K562 (cell line): ENCODE results near the gene DHDDS. TPM values are rescaled to one million over a fixed set of nuclear protein-coding genes. Genes with fewer than 3 reads are reported as not detected.

Experiments used
- HMG20B ChIP-seq: fragments of 250-450 bp; sonication (Bioruptor Pico); IDR thresholded peaks from 2 replicates; pipeline ENCODE4 v1.5.0; 2021; ENCODE audit warnings: mild to moderate bottlenecking
- KDM4B ChIP-seq, 2 experiments: fragments of 450-650 bp in 1 of 2; sonication (generic) in 1 of 2; IDR thresholded peaks; 2 replicates each; pipeline ENCODE4 v1.6.1; 2016 to 2017; ENCODE audit warnings: borderline replicate concordance in 2 of 2, antibody characterized with exemption in 1 of 2, low read depth in 1 of 2, mild to moderate bottlenecking in 1 of 2
- KLF16 ChIP-seq: IDR thresholded peaks from 2 replicates; pipeline ENCODE4 v1.6.1; 2016; ENCODE audit warnings: antibody characterized with exemption
- PHF21A ChIP-seq: fragments of 450-650 bp; IDR thresholded peaks from 2 replicates; pipeline ENCODE4 v1.6.1; 2017; ENCODE audit warnings: low read depth, borderline replicate concordance
- RBM14 ChIP-seq: fragments of 200-400 bp; formaldehyde crosslinking; IDR thresholded peaks from 2 replicates; pipeline ENCODE4 v1.6.1; 2018; ENCODE audit warnings: low read depth, mild to moderate bottlenecking, low read length, moderate library complexity, borderline replicate concordance; ENCODE audit not compliant: insufficient read depth
- RBM17 ChIP-seq: fragments of 200-400 bp; formaldehyde crosslinking; IDR thresholded peaks from 2 replicates; pipeline ENCODE4 v1.6.1; 2017; ENCODE audit warnings: low read depth, mild to moderate bottlenecking, low read length, borderline replicate concordance
- polyA plus RNA-seq, 8 experiments: library from polyadenylated mRNA; depleted of rRNA in 4 of 8; stranded (reverse) in 5 of 8; unstranded in 3 of 8; fragments of >200 nt; fragmentation: Nextera tagmentation in 2 of 8; fragmentation: Illumina TruSeq in 1 of 8; extraction: Ambion mirVana in 2 of 8; extraction: Trizol in 1 of 8; gene quantifications; 2 replicates each; pipeline versions ENCODE4 v1.2.1 to v1.2.3, GENCODE V29; 2011 to 2014; ENCODE audit warnings: inconsistent platforms in 1 of 8, missing spikeins in 1 of 8
- total RNA-seq, 7 experiments: library from RNA; depleted of rRNA in 6 of 7; stranded (reverse); fragments of >200 nt in 6 of 7; fragmentation: Illumina TruSeq in 2 of 7; extraction: Trizol in 2 of 7; gene quantifications; 2 replicates each; pipeline versions ENCODE4 v1.2.1 to v1.2.3, GENCODE V29; 2011 to 2021; ENCODE audit warnings: low replicate concordance in 1 of 7
- TF ChIP-seq, protein P1 (sequence below): fragments of 450-650 bp; IDR thresholded peaks from 2 replicates; pipeline ENCODE4 v1.6.1; 2017; ENCODE audit warnings: antibody characterized with exemption, mild to moderate bottlenecking
- TF ChIP-seq, protein P2 (sequence below): fragments of 450-650 bp; conservative IDR thresholded peaks from 2 replicates; pipeline ENCODE4 v1.6.1; 2016; ENCODE audit warnings: missing genetic modification characterization, low read depth, mild to moderate bottlenecking, missing compliant biosample characterization, moderate library complexity
- TF ChIP-seq, protein P3 (sequence below): IDR thresholded peaks from 2 replicates; pipeline ENCODE4 v1.6.1; 2016; ENCODE audit warnings: missing genetic modification characterization, missing compliant biosample characterization
- TF ChIP-seq, protein P4 (sequence below), 2 experiments: fragments of 450-650 bp; IDR thresholded peaks; 2 replicates each; pipeline ENCODE4 v1.6.1; 2016; ENCODE audit warnings: mild to moderate bottlenecking in 2 of 2, borderline replicate concordance in 1 of 2, low read depth in 1 of 2, moderate library complexity in 1 of 2

The DHDDS gene
- total and polyA plus RNA-seq, 9 of the 15 experiments (the other 6 are each of a cell fraction or from before 2014, with no cell fraction given), result 33.3 to 55.0 (median 44.3) TPM

DNA sequence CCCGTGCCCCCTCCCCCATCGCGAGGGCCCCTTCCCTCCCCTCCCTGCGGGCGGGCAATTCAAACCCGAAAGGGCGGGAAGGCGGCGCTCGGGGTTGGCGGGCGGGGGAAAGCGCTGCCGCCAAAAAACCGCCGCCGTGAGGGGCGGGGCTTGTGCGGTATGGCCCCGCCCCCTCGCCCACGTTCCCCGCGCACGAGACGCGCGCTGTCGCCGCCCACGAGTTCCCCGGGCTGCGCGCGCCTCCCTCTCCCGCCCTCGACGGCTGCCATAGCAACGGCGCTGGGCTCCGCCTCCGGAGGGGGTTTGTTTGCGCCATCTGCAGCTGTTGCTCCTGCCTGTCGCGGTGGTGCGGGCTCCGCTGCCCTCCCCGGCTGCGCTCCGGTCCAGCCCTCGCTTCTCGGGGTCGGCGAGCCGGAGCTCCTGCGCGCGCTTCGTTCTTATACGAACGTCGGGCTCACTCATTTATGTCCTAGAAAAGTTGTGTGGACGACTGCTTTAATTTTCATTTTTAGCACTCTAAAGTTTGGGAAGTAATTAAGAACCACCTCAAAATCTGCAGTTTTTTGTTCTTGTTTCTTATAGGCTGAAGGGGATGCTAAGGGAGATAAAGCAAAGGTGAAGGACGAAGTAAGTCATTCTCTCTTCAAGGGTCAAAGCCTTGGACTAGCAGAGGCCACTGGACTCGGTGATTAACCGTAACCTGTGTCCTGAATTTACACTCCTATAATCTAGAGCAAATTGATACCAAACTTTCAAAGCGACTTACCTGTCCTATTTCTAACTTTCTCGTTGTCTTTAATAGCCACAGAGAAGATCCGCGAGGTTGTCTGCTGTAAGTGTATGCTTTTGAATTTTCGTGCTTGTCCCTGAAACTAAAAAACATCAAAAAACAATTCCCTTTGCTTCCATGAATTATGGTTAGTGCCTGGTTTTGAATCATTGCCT, 41.1 kb downstream of the DHDDS start (continued):
- TF ChIP-seq, protein P1, sequence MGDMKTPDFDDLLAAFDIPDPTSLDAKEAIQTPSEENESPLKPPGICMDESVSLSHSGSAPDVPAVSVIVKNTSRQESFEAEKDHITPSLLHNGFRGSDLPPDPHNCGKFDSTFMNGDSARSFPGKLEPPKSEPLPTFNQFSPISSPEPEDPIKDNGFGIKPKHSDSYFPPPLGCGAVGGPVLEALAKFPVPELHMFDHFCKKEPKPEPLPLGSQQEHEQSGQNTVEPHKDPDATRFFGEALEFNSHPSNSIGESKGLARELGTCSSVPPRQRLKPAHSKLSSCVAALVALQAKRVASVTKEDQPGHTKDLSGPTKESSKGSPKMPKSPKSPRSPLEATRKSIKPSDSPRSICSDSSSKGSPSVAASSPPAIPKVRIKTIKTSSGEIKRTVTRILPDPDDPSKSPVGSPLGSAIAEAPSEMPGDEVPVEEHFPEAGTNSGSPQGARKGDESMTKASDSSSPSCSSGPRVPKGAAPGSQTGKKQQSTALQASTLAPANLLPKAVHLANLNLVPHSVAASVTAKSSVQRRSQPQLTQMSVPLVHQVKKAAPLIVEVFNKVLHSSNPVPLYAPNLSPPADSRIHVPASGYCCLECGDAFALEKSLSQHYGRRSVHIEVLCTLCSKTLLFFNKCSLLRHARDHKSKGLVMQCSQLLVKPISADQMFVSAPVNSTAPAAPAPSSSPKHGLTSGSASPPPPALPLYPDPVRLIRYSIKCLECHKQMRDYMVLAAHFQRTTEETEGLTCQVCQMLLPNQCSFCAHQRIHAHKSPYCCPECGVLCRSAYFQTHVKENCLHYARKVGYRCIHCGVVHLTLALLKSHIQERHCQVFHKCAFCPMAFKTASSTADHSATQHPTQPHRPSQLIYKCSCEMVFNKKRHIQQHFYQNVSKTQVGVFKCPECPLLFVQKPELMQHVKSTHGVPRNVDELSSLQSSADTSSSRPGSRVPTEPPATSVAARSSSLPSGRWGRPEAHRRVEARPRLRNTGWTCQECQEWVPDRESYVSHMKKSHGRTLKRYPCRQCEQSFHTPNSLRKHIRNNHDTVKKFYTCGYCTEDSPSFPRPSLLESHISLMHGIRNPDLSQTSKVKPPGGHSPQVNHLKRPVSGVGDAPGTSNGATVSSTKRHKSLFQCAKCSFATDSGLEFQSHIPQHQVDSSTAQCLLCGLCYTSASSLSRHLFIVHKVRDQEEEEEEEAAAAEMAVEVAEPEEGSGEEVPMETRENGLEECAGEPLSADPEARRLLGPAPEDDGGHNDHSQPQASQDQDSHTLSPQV, result no peak
- TF ChIP-seq KDM4B (IDR thresholded peaks at IDR 0.05; ENCODE audit: borderline replicate concordance in 2 of 2, low read depth in 1 of 2) (no peak), HMG20B (CRISPR knock-in tag) (no peak), PHF21A (no peak), KLF16 (no peak), RBM14 (no peak), RBM17 (no peak)
- TF ChIP-seq, protein P2, sequence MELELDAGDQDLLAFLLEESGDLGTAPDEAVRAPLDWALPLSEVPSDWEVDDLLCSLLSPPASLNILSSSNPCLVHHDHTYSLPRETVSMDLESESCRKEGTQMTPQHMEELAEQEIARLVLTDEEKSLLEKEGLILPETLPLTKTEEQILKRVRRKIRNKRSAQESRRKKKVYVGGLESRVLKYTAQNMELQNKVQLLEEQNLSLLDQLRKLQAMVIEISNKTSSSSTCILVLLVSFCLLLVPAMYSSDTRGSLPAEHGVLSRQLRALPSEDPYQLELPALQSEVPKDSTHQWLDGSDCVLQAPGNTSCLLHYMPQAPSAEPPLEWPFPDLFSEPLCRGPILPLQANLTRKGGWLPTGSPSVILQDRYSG (tag), result no peak
- TF ChIP-seq, protein P3, sequence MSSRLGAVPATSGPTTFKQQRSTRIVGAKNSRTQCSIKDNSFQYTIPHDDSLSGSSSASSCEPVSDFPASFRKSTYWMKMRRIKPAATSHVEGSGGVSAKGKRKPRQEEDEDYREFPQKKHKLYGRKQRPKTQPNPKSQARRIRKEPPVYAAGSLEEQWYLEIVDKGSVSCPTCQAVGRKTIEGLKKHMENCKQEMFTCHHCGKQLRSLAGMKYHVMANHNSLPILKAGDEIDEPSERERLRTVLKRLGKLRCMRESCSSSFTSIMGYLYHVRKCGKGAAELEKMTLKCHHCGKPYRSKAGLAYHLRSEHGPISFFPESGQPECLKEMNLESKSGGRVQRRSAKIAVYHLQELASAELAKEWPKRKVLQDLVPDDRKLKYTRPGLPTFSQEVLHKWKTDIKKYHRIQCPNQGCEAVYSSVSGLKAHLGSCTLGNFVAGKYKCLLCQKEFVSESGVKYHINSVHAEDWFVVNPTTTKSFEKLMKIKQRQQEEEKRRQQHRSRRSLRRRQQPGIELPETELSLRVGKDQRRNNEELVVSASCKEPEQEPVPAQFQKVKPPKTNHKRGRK, result no peak
- TF ChIP-seq, protein P4, sequence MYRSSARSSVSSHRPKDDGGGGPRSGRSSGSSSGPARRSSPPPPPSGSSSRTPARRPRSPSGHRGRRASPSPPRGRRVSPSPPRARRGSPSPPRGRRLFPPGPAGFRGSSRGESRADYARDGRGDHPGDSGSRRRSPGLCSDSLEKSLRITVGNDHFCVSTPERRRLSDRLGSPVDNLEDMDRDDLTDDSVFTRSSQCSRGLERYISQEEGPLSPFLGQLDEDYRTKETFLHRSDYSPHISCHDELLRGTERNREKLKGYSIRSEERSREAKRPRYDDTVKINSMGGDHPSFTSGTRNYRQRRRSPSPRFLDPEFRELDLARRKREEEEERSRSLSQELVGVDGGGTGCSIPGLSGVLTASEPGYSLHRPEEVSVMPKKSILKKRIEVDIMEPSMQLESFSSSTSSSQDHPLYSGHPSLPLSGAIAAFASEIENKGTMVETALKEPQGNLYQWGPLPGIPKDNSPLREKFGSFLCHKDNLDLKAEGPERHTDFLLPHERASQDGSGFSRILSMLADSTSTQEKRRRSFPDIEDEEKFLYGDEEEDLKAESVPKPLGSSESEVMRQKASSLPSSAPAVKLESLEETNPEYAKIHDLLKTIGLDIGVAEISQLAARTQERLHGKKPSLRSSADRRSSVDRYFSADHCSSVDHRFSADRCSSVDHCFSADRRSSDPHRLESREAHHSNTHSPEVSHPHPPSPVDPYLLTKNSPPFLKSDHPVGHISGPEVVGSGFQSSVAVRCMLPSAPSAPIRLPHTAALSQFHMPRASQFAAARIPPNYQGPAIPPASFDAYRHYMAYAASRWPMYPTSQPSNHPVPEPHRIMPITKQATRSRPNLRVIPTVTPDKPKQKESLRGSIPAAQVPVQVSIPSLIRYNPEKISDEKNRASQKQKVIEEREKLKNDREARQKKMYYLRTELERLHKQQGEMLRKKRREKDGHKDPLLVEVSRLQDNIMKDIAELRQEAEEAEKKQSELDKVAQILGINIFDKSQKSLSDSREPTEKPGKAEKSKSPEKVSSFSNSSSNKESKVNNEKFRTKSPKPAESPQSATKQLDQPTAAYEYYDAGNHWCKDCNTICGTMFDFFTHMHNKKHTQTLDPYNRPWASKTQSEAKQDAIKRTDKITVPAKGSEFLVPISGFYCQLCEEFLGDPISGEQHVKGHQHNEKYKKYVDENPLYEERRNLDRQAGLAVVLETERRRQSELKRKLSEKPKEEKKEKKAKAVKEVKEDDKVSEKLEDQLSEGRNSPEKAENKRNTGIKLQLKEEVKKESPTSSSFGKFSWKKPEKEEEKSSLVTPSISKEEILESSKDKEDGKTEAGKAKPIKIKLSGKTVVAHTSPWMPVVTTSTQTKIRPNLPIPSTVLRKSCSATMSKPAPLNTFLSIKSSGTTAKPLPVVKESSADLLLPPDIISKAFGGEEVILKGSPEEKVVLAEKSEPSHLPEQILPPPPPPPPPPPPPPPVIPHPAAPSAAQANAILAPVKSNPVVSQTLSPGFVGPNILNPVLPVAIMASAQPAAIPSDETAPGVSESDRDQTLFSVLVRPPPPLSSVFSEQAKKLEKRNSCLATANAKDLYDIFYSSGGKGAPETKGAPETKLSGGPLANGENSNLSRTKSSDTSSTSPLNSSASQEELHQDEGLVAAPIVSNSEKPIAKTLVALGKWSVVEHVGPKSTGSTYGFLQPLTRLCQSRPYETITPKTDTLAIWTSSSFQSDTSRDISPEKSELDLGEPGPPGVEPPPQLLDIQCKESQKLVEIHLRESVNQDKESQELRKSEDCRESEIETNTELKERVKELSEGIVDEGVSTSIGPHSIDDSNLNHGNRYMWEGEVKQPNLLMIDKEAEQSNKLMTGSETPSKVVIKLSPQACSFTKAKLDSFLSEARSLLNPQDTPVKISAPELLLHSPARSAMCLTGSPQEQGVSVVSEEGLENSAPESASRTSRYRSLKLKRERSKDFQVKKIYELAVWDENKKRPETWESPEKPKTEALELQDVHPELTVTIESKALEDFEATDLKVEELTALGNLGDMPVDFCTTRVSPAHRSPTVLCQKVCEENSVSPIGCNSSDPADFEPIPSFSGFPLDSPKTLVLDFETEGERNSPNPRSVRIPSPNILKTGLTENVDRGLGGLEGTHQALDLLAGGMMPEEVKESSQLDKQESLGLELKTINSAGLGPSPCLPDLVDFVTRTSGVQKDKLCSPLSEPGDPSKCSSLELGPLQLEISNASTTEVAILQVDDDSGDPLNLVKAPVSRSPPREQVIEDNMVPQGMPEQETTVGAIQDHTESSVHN (IDR thresholded peaks at IDR 0.05; ENCODE audit: borderline replicate concordance in 1 of 2, low read depth in 1 of 2), result no peak
